Measurements from ENCODE around the gene MPST.

The MPST gene

GRCh38 chr22:37000676-37001534, 18.6 kb upstream of the MPST start:
- Histone ChIP-seq H3K36me3 (ENCODE audit: control insufficient read depth, insufficient read depth, low read length) (no peaks in the 10 kb centered on the region), H3K4me1 (ENCODE audit: control insufficient read depth, insufficient read depth, low read length, poor library complexity, severe bottlenecking) (no peaks in the 10 kb centered on the region), H3K4me3 (ENCODE audit: insufficient read depth, low read depth, low read length, poor library complexity, severe bottlenecking) (no peak overlapping the region), H3K9me3 (ENCODE audit: control insufficient read depth, low read length) (no peaks in the 10 kb centered on the region), H3K27ac (ENCODE audit: insufficient read depth, low read length, poor library complexity, severe bottlenecking) (no peak overlapping the region), H3K27me3 (replicated peaks; ENCODE audit: control insufficient read depth, insufficient read depth, low read length, poor library complexity, severe bottlenecking) (no peaks in the 10 kb centered on the region)
- no peak for DNase-seq

DNA sequence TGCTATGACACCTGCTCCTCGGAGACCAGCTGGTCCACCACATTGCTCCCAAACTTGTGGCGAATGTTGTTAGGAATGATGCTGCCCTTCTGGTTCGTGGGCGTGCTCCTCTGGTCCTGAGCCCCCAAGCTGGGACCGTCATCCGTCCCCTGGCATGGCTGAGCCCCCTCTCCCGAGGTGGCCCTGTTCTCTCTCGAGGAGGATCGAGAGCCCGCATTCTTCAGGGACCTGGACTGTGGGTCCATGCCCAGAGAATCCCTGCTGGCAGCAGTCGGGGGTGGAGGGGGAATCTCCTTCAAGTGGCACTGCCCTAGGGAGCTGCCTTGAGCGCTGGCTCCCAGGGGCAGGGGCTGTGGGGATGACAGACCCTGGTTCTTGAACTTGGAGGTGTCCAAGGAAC, 17.7 kb upstream of the MPST start:
- Histone ChIP-seq H3K4me3 (ENCODE audit: insufficient read depth, low read depth, low read length, poor library complexity, severe bottlenecking) (no peak overlapping the region), H3K27me3 (replicated peaks; ENCODE audit: control insufficient read depth, insufficient read depth, low read length, poor library complexity, severe bottlenecking) (no peaks in the 10 kb centered on the region), H3K4me1 (ENCODE audit: control insufficient read depth, insufficient read depth, low read length, poor library complexity, severe bottlenecking) (no peaks in the 10 kb centered on the region), H3K36me3 (ENCODE audit: control insufficient read depth, insufficient read depth, low read length) (no peaks in the 10 kb centered on the region), H3K9me3 (ENCODE audit: control insufficient read depth, low read length) (no peaks in the 10 kb centered on the region), H3K27ac (ENCODE audit: insufficient read depth, low read length, poor library complexity, severe bottlenecking) (no peak overlapping the region)
- DNase-seq = no peak

GRCh38 chr22:37002633-37003032, 16.9 kb upstream of the MPST start:
- H3K4me3 ChIP-seq (ENCODE audit: insufficient read depth, low read depth, low read length, poor library complexity, severe bottlenecking) = no peak overlapping the region
- no peaks in the 10 kb centered on the region for H3K4me1 ChIP-seq (ENCODE audit: control insufficient read depth, insufficient read depth, low read length, poor library complexity, severe bottlenecking)
- DNase-seq = no peak
- H3K27me3 ChIP-seq (replicated peaks; ENCODE audit: control insufficient read depth, insufficient read depth, low read length, poor library complexity, severe bottlenecking) = no peaks in the 10 kb centered on the region
- H3K9me3 ChIP-seq (ENCODE audit: control insufficient read depth, low read length) = no peaks in the 10 kb centered on the region
- no peak overlapping the region for H3K27ac ChIP-seq (ENCODE audit: insufficient read depth, low read length, poor library complexity, severe bottlenecking)
- H3K36me3 ChIP-seq (ENCODE audit: control insufficient read depth, insufficient read depth, low read length) = no peaks in the 10 kb centered on the region

DNA sequence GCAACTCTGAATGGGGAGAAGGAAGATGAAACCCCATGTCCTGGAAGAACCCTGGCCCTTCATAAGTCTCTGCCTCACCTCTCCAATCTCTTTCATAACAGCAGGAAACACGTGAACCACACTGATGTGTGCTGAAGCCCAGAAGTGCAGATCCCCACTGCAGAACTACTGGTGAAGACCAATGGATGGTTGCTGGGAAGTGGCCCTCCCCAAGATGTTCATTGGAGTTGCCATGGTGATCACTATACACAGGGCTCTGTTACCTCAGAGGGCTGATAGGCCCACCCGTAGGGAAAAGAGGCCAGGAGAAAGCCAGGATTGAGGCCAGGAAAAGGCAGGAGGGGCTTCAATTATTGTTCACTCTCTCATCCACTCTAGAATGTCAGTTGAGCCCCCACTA, 11.9 kb upstream of the MPST start:
- no peak for DNase-seq
- no peak overlapping the region for H3K4me3 ChIP-seq (ENCODE audit: insufficient read depth, low read depth, low read length, poor library complexity, severe bottlenecking)
- no peaks in the 10 kb centered on the region for H3K36me3 ChIP-seq (ENCODE audit: control insufficient read depth, insufficient read depth, low read length)
- H3K9me3 ChIP-seq (ENCODE audit: control insufficient read depth, low read length) = no peaks in the 10 kb centered on the region
- H3K27ac ChIP-seq (ENCODE audit: insufficient read depth, low read length, poor library complexity, severe bottlenecking) = no peak overlapping the region
- H3K27me3 ChIP-seq (replicated peaks; ENCODE audit: control insufficient read depth, insufficient read depth, low read length, poor library complexity, severe bottlenecking) = no peaks in the 10 kb centered on the region
- H3K4me1 ChIP-seq (ENCODE audit: control insufficient read depth, insufficient read depth, low read length, poor library complexity, severe bottlenecking) = no peaks in the 10 kb centered on the region

DNA sequence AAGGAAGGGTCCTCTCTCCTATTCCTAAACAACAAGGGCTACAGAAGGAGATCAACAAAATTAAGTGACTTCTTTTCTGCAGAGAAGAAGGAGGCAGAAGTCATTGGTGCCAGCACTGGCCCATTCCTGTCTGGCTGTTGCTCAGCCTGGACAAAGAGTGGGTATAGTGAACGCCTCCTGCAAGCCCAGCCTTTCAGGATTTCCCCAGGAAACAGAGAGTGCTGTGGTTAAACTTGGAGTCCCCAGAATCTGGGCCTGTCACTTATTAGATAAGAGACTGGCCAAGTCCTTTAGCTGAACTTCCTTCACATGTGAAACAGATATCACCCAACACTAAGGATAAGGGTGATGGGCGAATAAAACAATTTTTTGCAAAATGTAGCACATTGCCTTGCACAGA, 11.2 kb upstream of the MPST start:
- Histone ChIP-seq H3K4me3 (ENCODE audit: insufficient read depth, low read depth, low read length, poor library complexity, severe bottlenecking) (no peak overlapping the region), H3K27ac (ENCODE audit: insufficient read depth, low read length, poor library complexity, severe bottlenecking) (no peak overlapping the region), H3K36me3 (ENCODE audit: control insufficient read depth, insufficient read depth, low read length) (no peaks in the 10 kb centered on the region), H3K27me3 (replicated peaks; ENCODE audit: control insufficient read depth, insufficient read depth, low read length, poor library complexity, severe bottlenecking) (no peaks in the 10 kb centered on the region), H3K9me3 (ENCODE audit: control insufficient read depth, low read length) (no peaks in the 10 kb centered on the region), H3K4me1 (ENCODE audit: control insufficient read depth, insufficient read depth, low read length, poor library complexity, severe bottlenecking) (no peaks in the 10 kb centered on the region)
- DNase-seq = no peak

DNA sequence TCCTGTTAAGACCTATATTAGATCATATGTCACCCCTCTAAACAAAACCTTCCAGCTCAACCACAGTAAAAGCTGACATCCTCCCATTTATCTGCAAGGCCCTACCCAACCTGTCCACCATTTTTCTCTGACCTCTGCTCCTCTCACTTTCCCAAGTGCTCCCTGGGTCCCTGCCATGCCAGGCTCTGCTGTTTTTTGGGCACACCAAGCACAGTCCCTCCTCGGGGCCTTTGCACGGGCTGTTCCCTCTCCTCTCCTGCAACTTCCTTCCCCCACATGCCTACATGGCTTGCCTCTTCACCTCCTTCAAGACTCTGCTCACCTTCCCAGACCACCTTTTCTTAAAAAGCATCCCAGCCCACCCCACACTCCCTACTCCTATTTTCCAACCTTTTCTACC, 10.1 kb upstream of the MPST start:
- no peaks in the 10 kb centered on the region for H3K27me3 ChIP-seq (replicated peaks; ENCODE audit: control insufficient read depth, insufficient read depth, low read length, poor library complexity, severe bottlenecking)

DNA sequence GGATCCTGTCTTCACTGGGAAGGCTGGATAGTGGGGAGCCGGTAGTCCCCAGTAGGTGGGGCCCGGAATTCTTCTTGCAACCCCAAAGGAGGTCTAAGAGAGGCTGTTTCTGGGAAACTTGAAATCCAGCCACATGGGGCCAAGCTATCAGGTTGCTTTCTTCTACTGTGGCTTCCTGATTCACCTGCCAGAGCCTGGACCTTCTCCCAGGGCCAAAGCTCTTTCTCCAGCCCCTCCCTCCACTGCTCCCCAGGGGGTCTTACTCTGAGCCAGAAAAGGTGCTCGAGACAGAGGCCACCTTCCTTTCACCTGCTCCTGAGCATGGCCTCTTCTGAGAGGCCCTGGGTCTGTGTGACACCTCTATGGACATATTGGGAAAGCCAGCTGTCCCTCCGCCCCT, 9.4 kb upstream of the MPST start:
- H3K36me3 ChIP-seq (ENCODE audit: control insufficient read depth, insufficient read depth, low read length) = no peaks in the 10 kb centered on the region
- H3K4me1 ChIP-seq (ENCODE audit: control insufficient read depth, insufficient read depth, low read length, poor library complexity, severe bottlenecking) = no peaks in the 10 kb centered on the region

More for the DNA sequence above, 10.1 kb upstream of the MPST start:
- no peak for DNase-seq
- H3K4me3 ChIP-seq (ENCODE audit: insufficient read depth, low read depth, low read length, poor library complexity, severe bottlenecking) = no peak overlapping the region
- H3K36me3 ChIP-seq (ENCODE audit: control insufficient read depth, insufficient read depth, low read length) = no peaks in the 10 kb centered on the region
- no peaks in the 10 kb centered on the region for H3K4me1 ChIP-seq (ENCODE audit: control insufficient read depth, insufficient read depth, low read length, poor library complexity, severe bottlenecking)
- no peaks in the 10 kb centered on the region for H3K9me3 ChIP-seq (ENCODE audit: control insufficient read depth, low read length)
- H3K27ac ChIP-seq (ENCODE audit: insufficient read depth, low read length, poor library complexity, severe bottlenecking) = no peak overlapping the region

DNA sequence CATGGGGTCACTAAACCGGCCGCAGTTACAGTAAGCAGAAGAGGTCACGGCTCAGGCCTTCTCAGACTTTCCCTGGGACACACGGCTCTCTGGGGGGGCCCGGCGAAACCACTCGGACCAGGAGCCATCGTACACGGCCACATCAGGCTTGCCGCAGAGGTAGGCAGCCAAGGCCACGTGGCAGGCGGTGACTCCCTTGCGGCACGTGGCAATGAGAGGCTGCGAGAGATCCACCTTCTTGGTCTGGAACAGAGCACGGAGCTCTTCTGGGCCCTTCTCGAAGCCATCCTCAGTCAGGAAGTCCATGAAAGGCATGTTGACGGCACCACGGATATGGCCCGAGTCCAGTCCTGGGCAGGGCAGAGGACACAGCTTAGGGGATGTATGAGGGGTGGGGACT, 8.6 kb upstream of the MPST start:
- Histone ChIP-seq H3K36me3 (ENCODE audit: control insufficient read depth, insufficient read depth, low read length) (no peaks in the 10 kb centered on the region), H3K27me3 (replicated peaks; ENCODE audit: control insufficient read depth, insufficient read depth, low read length, poor library complexity, severe bottlenecking) (no peaks in the 10 kb centered on the region), H3K9me3 (ENCODE audit: control insufficient read depth, low read length) (no peaks in the 10 kb centered on the region), H3K27ac (ENCODE audit: insufficient read depth, low read length, poor library complexity, severe bottlenecking) (no peak overlapping the region), H3K4me1 (ENCODE audit: control insufficient read depth, insufficient read depth, low read length, poor library complexity, severe bottlenecking) (no peaks in the 10 kb centered on the region), H3K4me3 (ENCODE audit: insufficient read depth, low read depth, low read length, poor library complexity, severe bottlenecking) (no peak overlapping the region)
- DNase-seq = no peak

More for the DNA sequence above, 9.4 kb upstream of the MPST start:
- Histone ChIP-seq H3K4me3 (ENCODE audit: insufficient read depth, low read depth, low read length, poor library complexity, severe bottlenecking) (no peak overlapping the region), H3K27ac (ENCODE audit: insufficient read depth, low read length, poor library complexity, severe bottlenecking) (no peak overlapping the region), H3K27me3 (replicated peaks; ENCODE audit: control insufficient read depth, insufficient read depth, low read length, poor library complexity, severe bottlenecking) (no peaks in the 10 kb centered on the region), H3K9me3 (ENCODE audit: control insufficient read depth, low read length) (no peaks in the 10 kb centered on the region)
- DNase-seq = no peak

- no peaks in the 10 kb centered on the region for H3K36me3 ChIP-seq (ENCODE audit: control insufficient read depth, insufficient read depth, low read length)
- H3K4me3 ChIP-seq (ENCODE audit: insufficient read depth, low read depth, low read length, poor library complexity, severe bottlenecking) = no peak overlapping the region
- H3K9me3 ChIP-seq (ENCODE audit: control insufficient read depth, low read length) = no peaks in the 10 kb centered on the region
- H3K27me3 ChIP-seq (replicated peaks; ENCODE audit: control insufficient read depth, insufficient read depth, low read length, poor library complexity, severe bottlenecking) = no peaks in the 10 kb centered on the region
- DNase-seq = no peak
- H3K27ac ChIP-seq (ENCODE audit: insufficient read depth, low read length, poor library complexity, severe bottlenecking) = no peak overlapping the region
- H3K4me1 ChIP-seq (ENCODE audit: control insufficient read depth, insufficient read depth, low read length, poor library complexity, severe bottlenecking) = no peaks in the 10 kb centered on the region
Measured at GRCh38 chr22:37011472-37011871, 8.1 kb upstream of the MPST start.

DNA sequence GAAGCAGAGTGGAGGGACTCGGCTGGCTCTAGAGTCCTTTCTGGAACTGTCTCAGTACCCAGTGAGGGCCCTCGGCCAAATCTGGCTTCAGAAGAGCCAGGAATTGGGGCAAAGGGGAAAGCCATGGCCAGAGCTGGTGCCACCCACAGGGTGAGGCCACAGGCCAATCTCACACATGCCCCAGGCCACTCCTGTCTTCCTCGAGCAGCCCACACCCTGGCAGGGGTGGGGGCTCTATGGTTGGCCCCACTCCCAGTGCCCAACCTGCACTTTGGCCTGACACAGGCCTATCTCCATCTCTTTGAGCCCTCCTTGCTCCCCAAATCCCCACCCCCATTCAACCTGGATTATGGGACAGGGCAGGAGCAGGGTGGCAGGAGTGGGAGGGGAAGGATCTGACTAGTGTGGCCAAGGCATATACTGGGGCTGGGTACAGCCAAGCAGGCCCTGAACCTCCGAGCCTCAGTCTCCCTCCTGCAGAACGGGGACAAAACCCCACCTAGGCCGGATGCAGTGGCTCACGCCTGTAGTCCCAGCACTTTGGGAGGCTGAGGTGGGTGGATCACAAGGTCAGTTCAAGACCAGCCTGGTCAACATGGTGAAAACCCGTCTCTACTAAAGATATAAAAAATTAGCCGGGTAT, 7.2 kb upstream of the MPST start:
- Histone ChIP-seq H3K27me3 (replicated peaks; ENCODE audit: control insufficient read depth, insufficient read depth, low read length, poor library complexity, severe bottlenecking) (no peaks in the 10 kb centered on the region), H3K27ac (ENCODE audit: insufficient read depth, low read length, poor library complexity, severe bottlenecking) (no peak overlapping the region), H3K36me3 (ENCODE audit: control insufficient read depth, insufficient read depth, low read length) (no peaks in the 10 kb centered on the region), H3K4me1 (ENCODE audit: control insufficient read depth, insufficient read depth, low read length, poor library complexity, severe bottlenecking) (no peaks in the 10 kb centered on the region), H3K9me3 (ENCODE audit: control insufficient read depth, low read length) (no peaks in the 10 kb centered on the region), H3K4me3 (ENCODE audit: insufficient read depth, low read depth, low read length, poor library complexity, severe bottlenecking) (no peak overlapping the region)
- DNase-seq = no peak

All from effector memory CD4-positive, alpha-beta T cell (primary cell).